ENCODE measurements around the gene PPM1A. TPM values are rescaled to one million over a fixed set of nuclear protein-coding genes. Genes with fewer than 3 reads are reported as not detected.

Gene PPM1A
- total and polyA plus RNA-seq, 7 experiments from 2014 or later: 15.7 to 71.4 (median 43.0) TPM

DNA sequence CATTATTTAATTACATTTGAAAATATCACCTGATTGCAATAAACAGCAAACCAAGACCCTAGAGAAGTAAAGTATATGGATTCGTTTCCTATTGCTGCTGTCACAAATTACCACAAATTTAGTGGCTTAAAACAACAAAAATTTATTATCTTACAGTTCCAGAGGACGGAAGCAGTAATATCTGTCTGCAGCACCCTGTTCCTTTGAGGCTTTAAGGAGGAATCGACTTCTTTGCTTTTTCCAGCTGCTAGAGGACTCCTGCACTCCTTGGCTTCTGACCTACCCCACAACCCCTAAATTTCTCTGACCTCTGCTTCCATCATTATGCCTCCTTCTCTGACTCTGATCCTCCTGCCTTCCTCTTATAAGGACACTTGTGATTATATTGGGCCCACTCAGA, 23.8 kb upstream of the PPM1A start:
- no peaks in the 10 kb centered on the region for H3K4me1 ChIP-seq (ENCODE audit: control insufficient read depth in 2 of 2, insufficient read depth in 2 of 2, low read length in 2 of 2)
- ChIA-PET CTCF (no interaction called here), POLR2A (no interaction called here)
- H3K4me3 ChIP-seq (ENCODE audit: low read length): no peak overlapping the region
- Mint-ChIP-seq H3K4me1 (no peaks in the 10 kb centered on the region), H3K4me3 (no peak overlapping the region), H3K9me3 (no peaks in the 10 kb centered on the region), H3K36me3 (peaks cover 0 to 2% (median 0%) of the 10 kb centered on the region in 5 donors), H3K27ac (no peak overlapping the region), H3K27me3 (no peaks in the 10 kb centered on the region)
- H3K27ac ChIP-seq (ENCODE audit: low read depth, low read length): no peak overlapping the region
- no peak for DNase-seq
- no peaks in the 10 kb centered on the region for H3K27me3 ChIP-seq (ENCODE audit: control insufficient read depth in 2 of 2, insufficient read depth in 2 of 2, low read length in 2 of 2)
- intact Hi-C loops (cut with micrococcal nuclease): loop anchor here in 1 of 2 donors (2.0 kb wide), 1 partner anchor 24 kb away; the partner anchor contains the start of gene PPM1A
- no peaks in the 10 kb centered on the region for H3K36me3 ChIP-seq (ENCODE audit: control insufficient read depth in 2 of 3, insufficient read depth in 3 of 3, low read length in 3 of 3)
- ATAC-seq: no peak
- H3K9me3 ChIP-seq (ENCODE audit: control insufficient read depth in 2 of 3, low read length in 3 of 3): no peaks in the 10 kb centered on the region

DNA sequence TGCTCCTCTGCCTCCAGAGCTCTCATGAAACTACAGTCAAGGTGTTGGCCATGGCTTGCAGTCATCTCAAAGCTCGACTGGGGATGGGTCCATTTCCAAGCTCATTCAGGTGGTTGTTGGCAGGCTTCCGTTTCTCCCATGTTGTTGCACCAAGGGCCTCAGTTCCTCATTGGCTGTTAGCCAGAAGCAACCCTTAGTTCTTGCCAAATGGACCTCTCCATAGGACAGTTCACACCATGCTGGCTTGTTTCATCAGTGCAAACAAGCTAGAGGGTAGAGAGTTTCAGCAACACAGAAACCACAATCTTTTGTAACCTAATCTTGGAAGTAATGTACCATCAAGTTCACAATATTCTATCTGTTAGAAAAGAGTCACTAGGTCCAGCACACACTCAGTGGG, 22.7 kb upstream of the PPM1A start:
- H3K9me3 Mint-ChIP-seq: peaks cover 0 to 9% (median 6%) of the 10 kb centered on the region in 11 donors
- H3K4me3 Mint-ChIP-seq: no peak overlapping the region
- intact Hi-C loops (cut with micrococcal nuclease): no loop called here
- ChIA-PET CTCF (no interaction called here), POLR2A (no interaction called here)
- peak overlapping the region in 1 of 9 donors; percentile 15 for H3K27ac Mint-ChIP-seq
- Histone ChIP-seq H3K27me3 (ENCODE audit: control insufficient read depth in 2 of 2, insufficient read depth in 2 of 2, low read length in 2 of 2) (no peaks in the 10 kb centered on the region), H3K4me1 (ENCODE audit: control insufficient read depth in 2 of 2, insufficient read depth in 2 of 2, low read length in 2 of 2) (no peaks in the 10 kb centered on the region), H3K36me3 (ENCODE audit: control insufficient read depth in 2 of 3, insufficient read depth in 3 of 3, low read length in 3 of 3) (no peaks in the 10 kb centered on the region), H3K27ac (ENCODE audit: low read depth, low read length) (no peak overlapping the region), H3K4me3 (ENCODE audit: low read length) (no peak overlapping the region), H3K9me3 (ENCODE audit: control insufficient read depth in 2 of 3, low read length in 3 of 3) (no peaks in the 10 kb centered on the region)
- peaks cover 0 to 8% (median 4%) of the 10 kb centered on the region in 5 donors for H3K36me3 Mint-ChIP-seq
- peaks cover 0 to 4% (median 0%) of the 10 kb centered on the region in 5 donors for H3K27me3 Mint-ChIP-seq
- ATAC-seq (no peak), DNase-seq (no peak)
- no peaks in the 10 kb centered on the region for H3K4me1 Mint-ChIP-seq

DNA sequence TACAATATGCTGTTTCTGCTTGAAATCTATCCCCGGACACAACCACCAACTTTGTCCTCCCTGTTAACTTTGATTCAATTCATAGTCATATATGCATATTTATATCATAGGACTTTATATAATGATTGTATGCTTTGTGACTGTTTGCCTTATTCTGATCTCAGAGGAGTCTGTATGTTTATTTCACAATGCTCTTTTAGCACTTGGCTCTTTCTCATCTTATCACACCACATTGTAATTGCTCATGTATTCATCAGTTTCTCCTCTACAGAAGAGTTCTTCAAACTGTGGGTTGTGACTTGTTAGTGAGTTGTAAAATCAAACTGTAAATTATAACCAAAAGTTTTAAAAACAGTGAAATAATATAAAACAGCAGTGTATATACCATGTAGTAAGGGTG, 21.7 kb upstream of the PPM1A start:
- H3K36me3 ChIP-seq (ENCODE audit: control insufficient read depth in 2 of 3, insufficient read depth in 3 of 3, low read length in 3 of 3): no peaks in the 10 kb centered on the region
- peaks cover 0 to 16% (median 11%) of the 10 kb centered on the region in 11 donors for H3K9me3 Mint-ChIP-seq
- H3K4me3 Mint-ChIP-seq: no peak overlapping the region
- no peaks in the 10 kb centered on the region for H3K27me3 ChIP-seq (ENCODE audit: control insufficient read depth in 2 of 2, insufficient read depth in 2 of 2, low read length in 2 of 2)
- POLR2A ChIA-PET: no interaction called here
- intact Hi-C loops (cut with micrococcal nuclease): no loop called here
- ATAC-seq (no peak), DNase-seq (no peak)
- H3K9me3 ChIP-seq (ENCODE audit: control insufficient read depth in 2 of 3, low read length in 3 of 3): no peaks in the 10 kb centered on the region
- H3K4me1 Mint-ChIP-seq: no peaks in the 10 kb centered on the region
- no peak overlapping the region for H3K27ac Mint-ChIP-seq
- H3K36me3 Mint-ChIP-seq: peaks cover 0 to 8% (median 4%) of the 10 kb centered on the region in 5 donors
- CTCF ChIA-PET: no interaction called here
- no peak overlapping the region for H3K27ac ChIP-seq (ENCODE audit: low read depth, low read length)
- no peak overlapping the region for H3K4me3 ChIP-seq (ENCODE audit: low read length)
- H3K4me1 ChIP-seq (ENCODE audit: control insufficient read depth in 2 of 2, insufficient read depth in 2 of 2, low read length in 2 of 2): no peaks in the 10 kb centered on the region
- H3K27me3 Mint-ChIP-seq: peaks cover 0 to 8% (median 0%) of the 10 kb centered on the region in 5 donors

DNA sequence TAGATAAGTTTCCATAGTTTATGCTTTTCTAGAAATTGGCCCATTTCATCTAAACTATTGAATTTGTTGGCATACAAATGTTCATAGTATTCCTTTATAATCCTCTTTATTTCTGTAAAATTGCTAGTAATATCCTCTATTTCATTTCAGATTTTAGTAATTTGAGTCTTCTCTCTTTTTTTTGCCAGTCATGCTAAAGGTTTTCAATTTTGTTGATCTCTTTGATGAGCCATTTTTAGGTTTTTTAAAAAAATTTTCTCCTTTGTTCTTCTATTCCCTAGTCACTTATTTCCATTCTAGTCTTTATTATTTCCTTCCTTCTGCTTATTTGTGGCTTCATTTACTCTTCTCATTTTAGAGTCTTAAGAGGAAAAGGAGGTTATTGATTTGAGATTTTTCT, 19.4 kb upstream of the PPM1A start:
- DNase-seq: no peak
- H3K9me3 Mint-ChIP-seq: peaks cover 0 to 33% (median 19%) of the 10 kb centered on the region in 11 donors
- peaks cover 0 to 15% (median 0%) of the 10 kb centered on the region in 5 donors for H3K27me3 Mint-ChIP-seq
- no peak overlapping the region for H3K4me3 Mint-ChIP-seq
- intact Hi-C loops (cut with micrococcal nuclease): no loop called here
- no peaks in the 10 kb centered on the region for H3K4me1 Mint-ChIP-seq
- no peak for ATAC-seq
- Histone ChIP-seq H3K27ac (ENCODE audit: low read depth, low read length) (no peak overlapping the region), H3K36me3 (ENCODE audit: control insufficient read depth in 2 of 3, insufficient read depth in 3 of 3, low read length in 3 of 3) (no peaks in the 10 kb centered on the region), H3K27me3 (ENCODE audit: control insufficient read depth in 2 of 2, insufficient read depth in 2 of 2, low read length in 2 of 2) (no peaks in the 10 kb centered on the region), H3K9me3 (ENCODE audit: control insufficient read depth in 2 of 3, low read length in 3 of 3) (no peaks in the 10 kb centered on the region), H3K4me1 (ENCODE audit: control insufficient read depth in 2 of 2, insufficient read depth in 2 of 2, low read length in 2 of 2) (no peaks in the 10 kb centered on the region), H3K4me3 (ENCODE audit: low read length) (no peak overlapping the region)
- ChIA-PET POLR2A (no interaction called here), CTCF (no interaction called here)
- H3K36me3 Mint-ChIP-seq: peaks cover 0 to 13% (median 4%) of the 10 kb centered on the region in 5 donors
- no peak overlapping the region for H3K27ac Mint-ChIP-seq

DNA sequence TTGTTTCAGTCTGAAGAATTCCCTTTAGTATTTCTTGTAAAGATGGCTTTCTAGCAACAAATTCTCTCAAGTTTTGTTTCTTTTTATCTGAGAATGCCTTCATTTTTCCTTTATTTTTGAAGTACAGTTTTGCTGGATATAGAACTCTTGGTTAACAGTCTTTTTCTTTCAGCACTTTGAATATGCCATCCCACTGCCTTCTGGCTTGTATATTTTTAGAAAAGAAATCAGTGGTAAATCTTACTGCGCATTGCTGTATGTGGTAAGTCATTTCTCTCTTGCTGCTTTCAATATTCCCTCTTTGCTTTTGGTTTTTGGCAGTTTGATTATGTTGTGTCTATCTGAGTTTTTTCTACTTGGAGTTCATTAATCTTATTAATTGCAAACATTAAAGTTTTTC, 16.8 kb upstream of the PPM1A start:
- ATAC-seq (no peak), DNase-seq (no peak)
- no peaks in the 10 kb centered on the region for H3K36me3 ChIP-seq (ENCODE audit: control insufficient read depth in 2 of 3, insufficient read depth in 3 of 3, low read length in 3 of 3)
- H3K4me3 ChIP-seq (ENCODE audit: low read length): no peak overlapping the region
- no peak overlapping the region for H3K27ac Mint-ChIP-seq
- no peaks in the 10 kb centered on the region for H3K27me3 ChIP-seq (ENCODE audit: control insufficient read depth in 2 of 2, insufficient read depth in 2 of 2, low read length in 2 of 2)
- POLR2A ChIA-PET: no interaction called here
- no peaks in the 10 kb centered on the region for H3K4me1 ChIP-seq (ENCODE audit: control insufficient read depth in 2 of 2, insufficient read depth in 2 of 2, low read length in 2 of 2)
- CTCF ChIA-PET: no interaction called here
- peaks cover 0 to 13% (median 4%) of the 10 kb centered on the region in 5 donors for H3K36me3 Mint-ChIP-seq
- H3K9me3 ChIP-seq (ENCODE audit: control insufficient read depth in 2 of 3, low read length in 3 of 3): no peaks in the 10 kb centered on the region
- no peak overlapping the region for H3K4me3 Mint-ChIP-seq
- H3K9me3 Mint-ChIP-seq: peaks cover 0 to 33% (median 19%) of the 10 kb centered on the region in 11 donors
- intact Hi-C loops (cut with micrococcal nuclease): loop anchor here in 1 of 2 donors (1.0 kb wide), 1 partner anchor 18 kb away; no protein-coding TSS in a partner anchor
- H3K27me3 Mint-ChIP-seq: peaks cover 0 to 18% (median 0%) of the 10 kb centered on the region in 5 donors
- no peak overlapping the region for H3K27ac ChIP-seq (ENCODE audit: low read depth, low read length)
- H3K4me1 Mint-ChIP-seq: no peaks in the 10 kb centered on the region

DNA sequence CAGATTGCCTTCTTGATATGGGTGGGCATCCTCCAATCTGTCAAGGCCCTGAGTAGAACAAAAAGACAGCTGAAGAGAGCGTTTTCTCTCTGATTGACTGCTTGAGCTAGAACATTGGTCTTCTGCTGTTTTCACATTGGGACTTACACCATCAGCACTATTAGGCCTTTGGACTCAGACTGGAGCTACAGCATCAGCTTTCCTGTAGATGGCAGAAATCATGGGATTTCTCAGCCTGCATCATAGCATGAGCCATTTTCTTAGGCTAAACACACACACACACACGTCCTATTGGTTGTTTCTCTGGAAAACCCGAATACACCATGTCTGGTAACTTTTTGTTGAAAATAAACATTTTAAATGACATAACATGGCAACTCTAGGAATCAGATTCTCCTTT, 15.8 kb upstream of the PPM1A start:
- DNase-seq: no peak
- Histone ChIP-seq H3K36me3 (ENCODE audit: control insufficient read depth in 2 of 3, insufficient read depth in 3 of 3, low read length in 3 of 3) (no peaks in the 10 kb centered on the region), H3K27ac (ENCODE audit: low read depth, low read length) (no peak overlapping the region), H3K27me3 (ENCODE audit: control insufficient read depth in 2 of 2, insufficient read depth in 2 of 2, low read length in 2 of 2) (no peaks in the 10 kb centered on the region), H3K9me3 (ENCODE audit: control insufficient read depth in 2 of 3, low read length in 3 of 3) (no peaks in the 10 kb centered on the region), H3K4me1 (ENCODE audit: control insufficient read depth in 2 of 2, insufficient read depth in 2 of 2, low read length in 2 of 2) (no peaks in the 10 kb centered on the region), H3K4me3 (ENCODE audit: low read length) (no peak overlapping the region)
- Mint-ChIP-seq H3K4me1 (no peaks in the 10 kb centered on the region), H3K9me3 (peaks cover 0 to 33% (median 19%) of the 10 kb centered on the region in 11 donors), H3K27ac (no peak overlapping the region), H3K27me3 (peaks cover 0 to 18% (median 0%) of the 10 kb centered on the region in 5 donors), H3K36me3 (peaks cover 0 to 13% (median 4%) of the 10 kb centered on the region in 5 donors), H3K4me3 (no peak overlapping the region)
- no peak for ATAC-seq
- CTCF ChIA-PET: interaction anchor here (1.2 kb wide), 1 partner anchor 37 kb away, joined by 3 read pairs; no protein-coding TSS in a partner anchor
- intact Hi-C loops (cut with micrococcal nuclease): no loop called here
- POLR2A ChIA-PET: no interaction called here

DNA sequence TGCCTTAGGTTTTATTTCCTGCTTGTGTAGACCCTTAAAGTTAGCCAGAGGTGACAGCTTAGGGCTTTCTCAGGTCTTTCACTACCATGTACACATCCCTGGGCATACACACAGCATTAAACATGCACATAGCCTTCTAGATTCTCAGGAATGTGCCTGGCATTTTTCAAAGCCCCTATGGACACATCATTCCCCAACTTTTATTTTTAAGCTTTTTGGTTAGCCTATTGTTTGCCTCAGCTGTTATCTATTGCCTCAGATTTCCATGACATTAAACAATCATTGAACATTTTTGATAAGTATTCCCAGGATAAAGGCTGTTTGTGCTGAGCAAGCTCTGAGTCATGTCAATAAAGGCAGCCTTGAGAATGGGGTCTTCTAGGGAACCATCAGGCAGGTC, 15.1 kb upstream of the PPM1A start:
- intact Hi-C loops (cut with micrococcal nuclease): no loop called here
- no peaks in the 10 kb centered on the region for H3K4me1 Mint-ChIP-seq
- no peak overlapping the region for H3K4me3 Mint-ChIP-seq
- Histone ChIP-seq H3K27me3 (ENCODE audit: control insufficient read depth in 2 of 2, insufficient read depth in 2 of 2, low read length in 2 of 2) (no peaks in the 10 kb centered on the region), H3K36me3 (ENCODE audit: control insufficient read depth in 2 of 3, insufficient read depth in 3 of 3, low read length in 3 of 3) (no peaks in the 10 kb centered on the region), H3K27ac (ENCODE audit: low read depth, low read length) (no peak overlapping the region), H3K4me3 (ENCODE audit: low read length) (no peak overlapping the region), H3K9me3 (ENCODE audit: control insufficient read depth in 2 of 3, low read length in 3 of 3) (no peaks in the 10 kb centered on the region), H3K4me1 (ENCODE audit: control insufficient read depth in 2 of 2, insufficient read depth in 2 of 2, low read length in 2 of 2) (no peaks in the 10 kb centered on the region)
- H3K27me3 Mint-ChIP-seq: peaks cover 0 to 18% (median 2%) of the 10 kb centered on the region in 5 donors
- DNase-seq (no peak), ATAC-seq (no peak)
- no peak overlapping the region for H3K27ac Mint-ChIP-seq
- ChIA-PET CTCF (no interaction called here), POLR2A (interaction anchor here (0.7 kb wide), 1 partner anchor 1670 kb away, joined by 3 read pairs; no protein-coding TSS in a partner anchor)
- H3K36me3 Mint-ChIP-seq: peaks cover 0 to 13% (median 4%) of the 10 kb centered on the region in 5 donors
- peaks cover 0 to 33% (median 19%) of the 10 kb centered on the region in 11 donors for H3K9me3 Mint-ChIP-seq

Data from naive thymus-derived CD4-positive, alpha-beta T cell (primary cell).